ENCODE data around the gene CMTM6. TPM values are rescaled to one million over a fixed set of nuclear protein-coding genes. Genes with fewer than 3 reads are reported as not detected.
A peak's percentile ranks its signal among the peaks of the same experiment; 100 is the strongest.
"Not testable (repeated sequence)": the region's sequence is repeated elsewhere in the genome, so short reads cannot be mapped to it uniquely, and the experiment has no call there.

CMTM6 gene, protein sequence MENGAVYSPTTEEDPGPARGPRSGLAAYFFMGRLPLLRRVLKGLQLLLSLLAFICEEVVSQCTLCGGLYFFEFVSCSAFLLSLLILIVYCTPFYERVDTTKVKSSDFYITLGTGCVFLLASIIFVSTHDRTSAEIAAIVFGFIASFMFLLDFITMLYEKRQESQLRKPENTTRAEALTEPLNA
- 10 to 100 TPM; 56.6 to 69.6 TPM for total RNA-seq

DNA sequence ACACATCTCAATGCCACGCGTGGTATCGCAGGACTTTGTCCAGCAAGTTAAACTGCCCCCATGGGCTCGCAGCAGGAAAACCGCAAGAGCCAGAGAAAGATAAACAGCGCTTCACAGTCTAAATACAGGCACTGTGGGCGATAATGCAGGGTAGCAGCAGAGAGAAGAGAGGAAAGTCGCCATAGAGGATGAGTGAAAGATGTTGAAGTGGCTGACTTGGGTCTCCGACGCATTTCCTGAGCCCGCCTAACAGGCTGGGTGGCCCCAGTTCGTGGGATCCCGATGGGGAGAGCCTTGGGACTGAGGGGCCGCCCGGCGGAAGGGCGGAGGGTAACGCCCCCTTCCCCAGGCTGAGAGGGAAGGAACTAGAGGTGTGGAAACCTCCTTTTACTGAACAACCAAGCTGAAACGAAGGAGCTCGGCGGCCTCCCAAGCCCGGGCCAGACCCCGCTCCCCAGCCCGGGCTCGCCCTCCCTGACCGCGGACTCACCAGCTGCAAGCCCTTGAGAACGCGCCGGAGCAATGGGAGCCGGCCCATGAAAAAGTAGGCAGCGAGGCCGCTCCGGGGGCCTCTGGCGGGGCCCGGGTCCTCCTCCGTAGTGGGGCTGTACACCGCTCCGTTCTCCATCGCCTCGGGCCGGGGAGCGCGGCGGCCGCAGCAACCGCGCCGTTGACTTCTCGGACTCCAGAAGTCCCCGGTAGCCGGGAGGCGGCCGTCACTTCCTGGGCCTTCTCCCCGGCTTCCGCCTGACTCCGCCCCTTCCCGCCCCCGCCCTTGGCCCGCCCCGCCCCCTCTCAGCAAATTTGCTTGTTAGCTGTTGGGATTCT lies at the start of gene CMTM6:
CMTM6 (minus strand) TSS at position 735 of the 828 bp plus-strand sequence; CDS start at position 628, 107 bp downstream.
- ATAC-seq (replicated peaks in 1 of 2), result peak; percentile 90 to 92
- Mint-ChIP-seq H3K4me3 (peak within 1 kb of the TSS; percentile 96 to 98), H3K9me3 (no peaks in the 10 kb centered on the region), H3K27me3 (ENCODE audit: low read depth) (no peaks in the 10 kb centered on the region), H3K4me1 (ENCODE audit: low read depth) (peaks cover 45% of the 10 kb centered on the region), H3K27ac (peak within 1 kb of the TSS; percentile 94), H3K36me3 (ENCODE audit: insufficient read depth in 2 of 2) (peaks cover 4 to 5% of the 10 kb centered on the region in 2 donors)
- DNase-seq, result peak; percentile 82 to 84

DNA sequence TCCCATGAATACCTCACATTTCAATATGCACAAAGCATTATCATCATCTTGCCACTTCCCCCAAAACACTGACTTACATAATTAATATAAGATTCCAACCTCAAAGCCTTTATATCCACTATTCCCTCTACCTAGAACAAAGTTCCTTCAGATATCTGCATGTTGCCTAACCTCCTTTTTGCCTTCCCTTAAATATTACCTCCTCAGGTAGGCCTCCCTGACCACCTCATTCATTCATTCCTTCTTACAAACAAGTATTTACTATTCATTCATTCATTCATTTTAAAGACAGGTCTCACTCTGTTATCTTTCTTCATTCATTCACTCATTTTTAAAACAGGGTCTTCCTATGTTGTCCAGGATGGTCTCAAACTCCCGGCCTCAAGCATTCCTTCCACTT lies 49.4 kb upstream of the CMTM6 start:
- no peaks in the 10 kb centered on the region for H3K27me3 Mint-ChIP-seq (ENCODE audit: low read depth)
- H3K9me3 Mint-ChIP-seq, result no peaks in the 10 kb centered on the region
- no peak overlapping the region for H3K4me3 Mint-ChIP-seq
- ATAC-seq (replicated peaks in 1 of 2), result no peak
- DNase-seq, result no peak
- H3K36me3 Mint-ChIP-seq (ENCODE audit: insufficient read depth in 2 of 2), result no peaks in the 10 kb centered on the region
- H3K27ac Mint-ChIP-seq, result no peak overlapping the region
- peaks cover 25% of the 10 kb centered on the region for H3K4me1 Mint-ChIP-seq (ENCODE audit: low read depth)

DNA sequence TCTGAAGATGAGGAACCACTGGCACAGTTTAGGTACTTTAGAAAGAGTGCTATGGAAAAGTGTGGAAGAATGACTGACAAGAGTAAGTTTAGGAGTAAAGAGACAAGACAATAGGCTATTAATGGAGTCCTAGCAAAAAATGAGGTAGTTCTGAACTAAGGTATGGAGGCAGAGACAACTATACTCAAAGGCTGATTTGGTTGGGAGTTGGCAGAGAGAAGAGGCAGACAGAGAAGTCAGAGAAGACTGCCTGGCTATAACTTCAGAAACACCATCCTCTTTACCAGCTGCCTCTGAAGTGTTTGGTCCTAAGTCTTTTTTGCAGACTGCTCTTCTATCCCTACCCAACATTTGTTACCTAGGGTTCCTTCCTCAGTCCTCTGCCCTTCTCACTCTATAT lies 48.8 kb upstream of the CMTM6 start:
- Mint-ChIP-seq H3K4me3 (no peak overlapping the region), H3K36me3 (ENCODE audit: insufficient read depth in 2 of 2) (no peaks in the 10 kb centered on the region), H3K4me1 (ENCODE audit: low read depth) (peaks cover 20% of the 10 kb centered on the region), H3K9me3 (no peaks in the 10 kb centered on the region), H3K27ac (no peak overlapping the region), H3K27me3 (ENCODE audit: low read depth) (no peaks in the 10 kb centered on the region)
- no peak for ATAC-seq (replicated peaks in 1 of 2)
- DNase-seq, result no peak

DNA sequence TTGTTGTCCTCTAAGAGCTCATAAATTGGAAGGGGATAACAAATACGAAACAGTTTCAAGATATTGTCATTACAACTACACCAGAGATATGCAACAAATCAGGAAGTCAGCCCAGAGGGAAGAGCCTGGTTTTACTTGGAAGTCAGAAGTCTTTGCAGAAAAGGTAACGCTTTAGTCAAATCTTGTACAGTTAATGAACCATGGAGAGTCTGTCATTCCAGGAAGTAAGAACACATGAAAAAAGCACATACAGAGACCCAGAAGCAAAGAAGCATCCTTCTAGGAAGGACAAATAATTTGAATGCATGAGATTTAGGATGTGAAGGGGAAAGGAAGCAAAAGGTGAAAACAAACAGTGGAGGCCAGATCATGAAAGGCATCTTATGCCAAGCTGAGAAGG lies 48.4 kb upstream of the CMTM6 start:
- H3K4me3 Mint-ChIP-seq, result no peak overlapping the region
- DNase-seq (no peak), ATAC-seq (replicated peaks in 1 of 2) (no peak)
- peaks cover 16% of the 10 kb centered on the region for H3K4me1 Mint-ChIP-seq (ENCODE audit: low read depth)
- no peaks in the 10 kb centered on the region for H3K9me3 Mint-ChIP-seq
- peaks cover 0 to 1% of the 10 kb centered on the region in 2 donors for H3K36me3 Mint-ChIP-seq (ENCODE audit: insufficient read depth in 2 of 2)
- no peak overlapping the region for H3K27ac Mint-ChIP-seq
- H3K27me3 Mint-ChIP-seq (ENCODE audit: low read depth), result no peaks in the 10 kb centered on the region

DNA sequence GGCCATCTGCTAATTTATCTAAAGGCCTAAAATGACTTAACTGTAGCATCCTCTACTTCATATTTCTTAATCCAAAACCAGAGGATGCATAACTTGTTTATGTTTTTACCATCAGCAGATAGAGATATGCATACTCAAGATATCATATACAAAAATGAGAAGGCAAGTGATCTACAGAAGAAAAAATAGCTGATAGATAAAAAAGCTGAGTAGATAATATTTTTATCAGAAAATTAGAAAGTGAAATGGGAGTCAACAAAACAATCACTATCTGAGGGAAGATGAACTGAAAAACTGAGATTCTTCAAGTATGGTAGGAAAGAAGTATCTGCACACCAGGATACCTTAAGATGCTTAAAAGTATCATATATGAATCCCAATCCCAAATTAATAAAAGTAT lies 42.7 kb upstream of the CMTM6 start:
- H3K9me3 Mint-ChIP-seq, result no peaks in the 10 kb centered on the region
- ATAC-seq (replicated peaks in 1 of 2), result no peak
- H3K4me1 Mint-ChIP-seq (ENCODE audit: low read depth), result peaks cover 19% of the 10 kb centered on the region
- H3K36me3 Mint-ChIP-seq (ENCODE audit: insufficient read depth in 2 of 2), result peaks cover 2 to 3% of the 10 kb centered on the region in 2 donors
- no peak overlapping the region for H3K4me3 Mint-ChIP-seq
- H3K27me3 Mint-ChIP-seq (ENCODE audit: low read depth), result no peaks in the 10 kb centered on the region
- no peak for DNase-seq
- H3K27ac Mint-ChIP-seq, result no peak overlapping the region

DNA sequence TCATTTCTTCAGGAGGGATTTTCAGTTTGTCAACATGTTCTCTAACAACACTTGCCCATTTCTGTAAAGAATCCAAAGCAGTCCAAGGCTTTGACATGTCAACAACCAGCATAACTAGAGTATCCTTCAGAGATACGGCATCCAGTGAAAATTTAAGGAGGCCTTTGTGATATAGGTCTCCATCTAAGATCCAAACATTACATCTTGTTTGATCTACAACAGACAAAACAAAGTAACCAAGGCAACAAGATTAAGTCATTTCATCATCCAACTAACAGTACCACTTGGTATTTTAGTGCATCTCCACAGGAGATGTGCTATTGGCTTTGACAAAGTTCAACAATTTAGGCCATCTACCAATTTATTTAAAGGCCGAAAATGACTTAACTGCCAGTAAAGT lies 42.2 kb upstream of the CMTM6 start:
- ATAC-seq (replicated peaks in 1 of 2), result no peak
- H3K27me3 Mint-ChIP-seq (ENCODE audit: low read depth), result no peaks in the 10 kb centered on the region
- no peaks in the 10 kb centered on the region for H3K9me3 Mint-ChIP-seq
- peak overlapping the region; percentile 7 for H3K27ac Mint-ChIP-seq
- DNase-seq, result no peak
- no peak overlapping the region for H3K4me3 Mint-ChIP-seq
- H3K36me3 Mint-ChIP-seq (ENCODE audit: insufficient read depth in 2 of 2), result peaks cover 2 to 4% of the 10 kb centered on the region in 2 donors
- H3K4me1 Mint-ChIP-seq (ENCODE audit: low read depth), result peaks cover 19% of the 10 kb centered on the region

DNA sequence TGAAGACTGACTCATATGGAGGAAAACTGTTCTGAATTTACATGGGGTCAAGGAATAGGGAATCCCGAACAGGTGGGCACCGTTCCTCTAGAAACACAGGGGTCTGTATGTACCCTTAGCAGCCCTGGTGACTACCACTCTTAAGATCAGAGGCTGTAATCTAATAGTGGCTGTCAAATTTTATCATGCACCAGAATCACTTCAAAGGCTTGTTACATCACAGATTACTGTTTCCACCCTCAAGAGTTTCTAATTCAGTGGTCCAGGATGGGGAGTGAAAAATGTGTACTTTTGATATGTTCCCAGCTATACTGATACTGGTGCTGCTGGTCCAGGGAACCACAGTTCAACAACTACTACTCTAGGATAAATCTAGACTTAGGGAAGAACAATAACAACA lies 40.2 kb upstream of the CMTM6 start:
- Mint-ChIP-seq H3K27me3 (ENCODE audit: low read depth) (no peaks in the 10 kb centered on the region), H3K4me1 (ENCODE audit: low read depth) (peaks cover 19% of the 10 kb centered on the region), H3K9me3 (no peaks in the 10 kb centered on the region), H3K4me3 (no peak overlapping the region), H3K27ac (peak overlapping the region; percentile 26), H3K36me3 (ENCODE audit: insufficient read depth in 2 of 2) (peaks cover 2 to 5% of the 10 kb centered on the region in 2 donors)
- DNase-seq, result no peak
- no peak for ATAC-seq (replicated peaks in 1 of 2)

DNA sequence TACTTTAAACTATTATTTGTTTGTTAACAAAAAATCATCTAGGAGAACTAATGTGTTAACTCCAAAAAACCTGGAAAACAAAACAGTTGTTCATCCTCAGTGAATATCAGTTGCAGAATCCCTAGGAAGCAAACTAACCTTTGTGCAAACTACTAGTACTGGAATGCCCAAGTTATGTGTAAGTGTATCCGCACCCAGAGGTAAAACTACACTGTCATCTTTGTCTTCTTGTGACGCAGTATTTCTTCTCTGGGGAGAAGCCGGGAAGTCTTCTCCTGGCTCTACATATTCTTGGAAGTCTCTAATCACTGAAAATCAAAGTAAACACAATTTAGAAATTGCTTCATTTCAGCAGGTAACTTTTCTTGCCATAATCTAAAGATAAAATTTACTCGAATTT lies 38.2 kb upstream of the CMTM6 start:
- no peaks in the 10 kb centered on the region for H3K9me3 Mint-ChIP-seq
- H3K4me1 Mint-ChIP-seq (ENCODE audit: low read depth), result peaks cover 19% of the 10 kb centered on the region
- no peak overlapping the region for H3K4me3 Mint-ChIP-seq
- H3K27me3 Mint-ChIP-seq (ENCODE audit: low read depth), result no peaks in the 10 kb centered on the region
- peaks cover 2 to 4% of the 10 kb centered on the region in 2 donors for H3K36me3 Mint-ChIP-seq (ENCODE audit: insufficient read depth in 2 of 2)
- no peak overlapping the region for H3K27ac Mint-ChIP-seq
- ATAC-seq (replicated peaks in 1 of 2), result no peak
- no peak for DNase-seq

DNA sequence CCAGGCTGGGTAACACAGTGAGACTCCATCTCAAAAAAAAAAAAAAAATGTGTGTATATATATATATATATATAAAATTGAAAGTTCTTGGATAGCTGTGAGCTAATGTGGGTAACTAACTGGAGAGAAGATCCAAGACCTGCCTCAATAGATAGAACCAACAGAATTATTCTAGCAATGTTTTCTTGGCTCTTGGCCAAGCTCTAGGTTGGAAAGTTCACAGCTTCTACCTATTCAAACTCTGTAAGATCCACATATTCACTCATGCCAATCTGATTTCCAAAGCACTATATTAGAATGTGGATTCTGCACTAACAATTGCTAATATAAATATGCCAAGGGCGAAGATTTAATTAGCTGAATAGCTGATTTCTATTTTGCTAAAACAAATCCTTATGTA lies 29.8 kb upstream of the CMTM6 start:
- DNase-seq, result no peak
- no peak for ATAC-seq (replicated peaks in 1 of 2)
- Mint-ChIP-seq H3K27me3 (ENCODE audit: low read depth) (no peaks in the 10 kb centered on the region), H3K36me3 (ENCODE audit: insufficient read depth in 2 of 2) (peaks cover 0 to 7% of the 10 kb centered on the region in 2 donors), H3K27ac (no peak overlapping the region), H3K4me1 (ENCODE audit: low read depth) (peaks cover 9% of the 10 kb centered on the region), H3K9me3 (no peaks in the 10 kb centered on the region), H3K4me3 (no peak overlapping the region)

DNA sequence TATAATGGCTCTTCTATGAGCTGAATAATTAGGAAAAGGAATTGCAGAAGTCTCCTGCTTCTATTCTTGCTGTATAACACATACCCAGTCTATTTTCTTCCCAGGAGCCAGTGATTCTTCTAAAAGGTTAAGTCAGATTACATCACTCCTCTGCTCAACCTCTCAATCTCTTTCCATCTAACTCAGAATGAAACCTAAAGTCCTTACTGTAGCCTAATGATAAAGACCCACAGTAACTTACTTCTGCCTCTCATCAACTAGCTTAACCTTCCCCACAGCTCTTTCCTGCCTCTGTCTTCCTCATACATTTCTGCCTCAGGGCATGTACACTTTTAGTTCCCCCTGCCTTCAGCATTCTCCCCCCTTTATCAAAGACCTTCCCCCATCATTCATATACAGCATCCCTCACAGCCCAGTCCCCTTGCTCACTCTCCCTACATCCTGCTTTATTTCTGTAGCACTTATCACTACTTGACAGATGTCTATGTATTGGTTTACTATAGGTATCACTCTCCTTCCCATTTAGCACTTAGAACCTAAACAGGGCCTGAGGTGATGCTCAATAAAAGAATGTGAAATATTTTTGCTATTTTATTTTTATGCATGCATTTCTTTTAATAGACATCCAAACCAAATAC lies 28.5 kb upstream of the CMTM6 start:
- peak; percentile 87 to 91 for ATAC-seq (replicated peaks in 1 of 2)

DNA sequence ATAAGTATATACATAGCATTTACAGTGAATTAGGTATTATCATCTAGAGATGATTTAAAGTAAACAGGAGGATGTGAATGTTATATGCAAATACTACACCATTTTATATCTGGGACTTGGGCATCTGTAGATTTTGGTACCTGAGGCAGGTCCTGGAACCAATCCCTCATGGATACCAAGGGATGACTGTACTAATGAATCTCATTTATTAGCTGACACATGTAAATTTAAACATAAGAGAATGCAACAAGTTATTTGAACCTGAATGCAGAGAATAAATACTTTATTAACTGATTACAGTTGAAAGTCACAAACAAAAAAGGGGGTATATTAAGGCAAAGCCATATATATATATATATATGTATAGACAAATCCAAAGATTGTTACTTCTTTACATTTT lies 23.1 kb upstream of the CMTM6 start:
- ATAC-seq (replicated peaks in 1 of 2) (no peak), DNase-seq (no peak)
- peaks cover under 1% of the 10 kb centered on the region for H3K4me1 Mint-ChIP-seq (ENCODE audit: low read depth)

More for the DNA sequence above, 28.5 kb upstream of the CMTM6 start:
- no peaks in the 10 kb centered on the region for H3K27me3 Mint-ChIP-seq (ENCODE audit: low read depth)
- no peak overlapping the region for H3K4me3 Mint-ChIP-seq
- no peak for DNase-seq
- peaks cover 9% of the 10 kb centered on the region for H3K4me1 Mint-ChIP-seq (ENCODE audit: low read depth)
- H3K9me3 Mint-ChIP-seq, result no peaks in the 10 kb centered on the region
- peak overlapping the region; percentile 17 for H3K27ac Mint-ChIP-seq
- H3K36me3 Mint-ChIP-seq (ENCODE audit: insufficient read depth in 2 of 2), result peaks cover 3 to 7% of the 10 kb centered on the region in 2 donors

DNA sequence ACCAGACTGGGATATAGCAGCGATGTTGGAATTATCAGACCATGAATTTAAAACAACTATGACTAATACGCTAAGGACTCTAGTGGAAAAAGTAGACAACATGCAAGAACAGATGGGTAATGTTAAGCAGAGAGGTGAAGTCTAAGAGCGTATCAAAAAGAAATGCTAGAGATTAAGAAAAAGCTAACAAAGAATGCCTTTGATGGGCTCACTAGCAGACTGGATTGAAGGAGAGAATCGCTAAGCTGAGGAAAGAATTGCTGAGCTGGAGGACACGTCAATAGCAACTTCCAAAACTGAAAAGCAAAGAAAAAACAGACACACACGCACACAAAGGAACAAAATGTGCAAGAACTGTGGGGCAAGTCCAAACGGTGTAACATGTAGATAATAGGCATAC lies 20.0 kb upstream of the CMTM6 start:
- no peaks in the 10 kb centered on the region for H3K27me3 Mint-ChIP-seq (ENCODE audit: low read depth)
- H3K36me3 Mint-ChIP-seq (ENCODE audit: insufficient read depth in 2 of 2), result peaks cover 1 to 5% of the 10 kb centered on the region in 2 donors
- H3K4me1 Mint-ChIP-seq (ENCODE audit: low read depth), result no peaks in the 10 kb centered on the region
- H3K9me3 Mint-ChIP-seq, result no peaks in the 10 kb centered on the region
- DNase-seq (no peak), ATAC-seq (replicated peaks in 1 of 2) (no peak)
- no peak overlapping the region for H3K4me3 Mint-ChIP-seq
- H3K27ac Mint-ChIP-seq, result no peak overlapping the region

More for the DNA sequence above, 23.1 kb upstream of the CMTM6 start:
- Mint-ChIP-seq H3K4me3 (no peak overlapping the region), H3K9me3 (no peaks in the 10 kb centered on the region), H3K36me3 (ENCODE audit: insufficient read depth in 2 of 2) (peaks cover 3 to 5% of the 10 kb centered on the region in 2 donors), H3K27ac (no peak overlapping the region), H3K27me3 (ENCODE audit: low read depth) (no peaks in the 10 kb centered on the region)

DNA sequence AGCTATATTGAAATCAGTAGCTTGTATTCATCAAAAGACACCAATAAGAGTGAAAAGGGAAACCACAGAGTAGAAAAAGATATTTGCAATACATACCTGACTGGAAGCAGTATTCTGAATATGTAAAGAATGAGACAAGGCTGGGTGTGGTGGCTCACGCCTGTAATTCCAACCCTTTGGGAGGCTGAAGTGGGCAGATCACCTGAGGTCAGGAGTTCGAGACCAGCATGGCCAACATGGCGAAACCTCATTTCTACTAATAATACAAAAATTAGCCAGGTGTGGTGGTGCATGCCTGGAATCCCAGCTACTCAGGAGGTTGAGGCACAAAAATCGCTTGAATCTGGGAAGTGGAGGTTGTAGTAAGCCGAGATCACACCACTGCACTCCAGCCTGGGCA lies 16.3 kb upstream of the CMTM6 start:
- not testable (repeated sequence) for H3K9me3 Mint-ChIP-seq; H3K27me3 Mint-ChIP-seq (ENCODE audit: low read depth); ATAC-seq (replicated peaks in 1 of 2); DNase-seq; H3K36me3 Mint-ChIP-seq (ENCODE audit: insufficient read depth in 2 of 2); H3K4me1 Mint-ChIP-seq (ENCODE audit: low read depth); H3K4me3 Mint-ChIP-seq
- H3K27ac Mint-ChIP-seq, result peak overlapping the region; percentile 67
